ENCODE measurements around the gene LRRC4.

The LRRC4 gene

GRCh38 chr7:128017862-128018845 lies 13.1 kb downstream of the LRRC4 start:
- H3K4me1 ChIP-seq: peaks cover 52% of the 10 kb centered on the region
- H3K9me3 ChIP-seq (ENCODE audit: control insufficient read depth, low read length): no peaks in the 10 kb centered on the region
- TF ChIP-seq CTCF (IDR thresholded peaks at IDR 0.05): no peak
- peak overlapping the region; percentile 6 for H2AFZ ChIP-seq
- peak overlapping the region; percentile 73 for H3K27ac ChIP-seq
- H3K79me2 ChIP-seq: peaks cover 6% of the 10 kb centered on the region
- H3K4me2 ChIP-seq (ENCODE audit: low read length): no peak overlapping the region
- no peak overlapping the region for H3K4me3 ChIP-seq (ENCODE audit: low read depth, low read length)
- no peak overlapping the region for H3K9ac ChIP-seq
- H3K36me3 ChIP-seq (ENCODE audit: control insufficient read depth, insufficient read depth, low read length): no peaks in the 10 kb centered on the region
- no peaks in the 10 kb centered on the region for H3K27me3 ChIP-seq (ENCODE audit: control insufficient read depth, insufficient read depth, low read length)

GRCh38 chr7:128017460-128017859 lies 13.8 kb downstream of the LRRC4 start:
- Histone ChIP-seq H3K27me3 (ENCODE audit: control insufficient read depth, insufficient read depth, low read length) (no peaks in the 10 kb centered on the region), H3K79me2 (peaks cover 11% of the 10 kb centered on the region), H2AFZ (peak overlapping the region; percentile 6), H3K27ac (peak overlapping the region; percentile 73), H3K4me1 (peaks cover 45% of the 10 kb centered on the region), H3K36me3 (ENCODE audit: control insufficient read depth, insufficient read depth, low read length) (no peaks in the 10 kb centered on the region), H3K4me2 (ENCODE audit: low read length) (no peak overlapping the region), H3K9me3 (ENCODE audit: control insufficient read depth, low read length) (no peaks in the 10 kb centered on the region), H3K9ac (no peak overlapping the region), H3K4me3 (ENCODE audit: low read depth, low read length) (no peak overlapping the region)
- TF ChIP-seq CTCF (IDR thresholded peaks at IDR 0.05): peak; percentile 61

- no peak overlapping the region for H2AFZ ChIP-seq
- H3K4me2 ChIP-seq (ENCODE audit: low read length): no peak overlapping the region
- peaks cover 9% of the 10 kb centered on the region for H3K79me2 ChIP-seq
- TF ChIP-seq CTCF (IDR thresholded peaks at IDR 0.05): no peak
- H3K9me3 ChIP-seq (ENCODE audit: control insufficient read depth, low read length): no peaks in the 10 kb centered on the region
- no peak overlapping the region for H3K4me3 ChIP-seq (ENCODE audit: low read depth, low read length)
- H3K36me3 ChIP-seq (ENCODE audit: control insufficient read depth, insufficient read depth, low read length): no peaks in the 10 kb centered on the region
- H3K9ac ChIP-seq: no peak overlapping the region
- H3K27me3 ChIP-seq (ENCODE audit: control insufficient read depth, insufficient read depth, low read length): no peaks in the 10 kb centered on the region
- H3K4me1 ChIP-seq: peaks cover 36% of the 10 kb centered on the region
- H3K27ac ChIP-seq: no peak overlapping the region
Measured at GRCh38 chr7:128014811-128015210, 16.4 kb downstream of the LRRC4 start.

GRCh38 chr7:128011131-128011661 lies 20.0 kb downstream of the LRRC4 start:
- no peak overlapping the region for H2AFZ ChIP-seq
- no peaks in the 10 kb centered on the region for H3K27me3 ChIP-seq (ENCODE audit: control insufficient read depth, insufficient read depth, low read length)
- no peak overlapping the region for H3K9ac ChIP-seq
- no peak overlapping the region for H3K27ac ChIP-seq
- H3K79me2 ChIP-seq: peaks cover 9% of the 10 kb centered on the region
- H3K4me1 ChIP-seq: peaks cover 31% of the 10 kb centered on the region
- TF ChIP-seq CTCF (IDR thresholded peaks at IDR 0.05): no peak
- H3K9me3 ChIP-seq (ENCODE audit: control insufficient read depth, low read length): no peaks in the 10 kb centered on the region
- no peak overlapping the region for H3K4me2 ChIP-seq (ENCODE audit: low read length)
- no peak overlapping the region for H3K4me3 ChIP-seq (ENCODE audit: low read depth, low read length)
- no peaks in the 10 kb centered on the region for H3K36me3 ChIP-seq (ENCODE audit: control insufficient read depth, insufficient read depth, low read length)
